Mesodermal cell (in vitro differentiated cells): ENCODE data around the gene SFRP5.
A peak's percentile ranks its signal among the peaks of the same experiment; 100 is the strongest.

Source experiments
- H3K27ac ChIP-seq: 2 replicates; pipeline ENCODE4 v1.7.0; 2013; ENCODE audit warnings: mild to moderate bottlenecking, low read depth, low read length, moderate library complexity; ENCODE audit not compliant: severe bottlenecking
- H3K36me3 ChIP-seq: 2 replicates; pipeline ENCODE4 v1.7.1; 2013; ENCODE audit warnings: mild to moderate bottlenecking, low read length, moderate library complexity; ENCODE audit not compliant: control insufficient read depth, insufficient read depth
- H3K4me1 ChIP-seq: one replicate; pipeline ENCODE4 v1.7.1; 2013; ENCODE audit warnings: mild to moderate bottlenecking, low read length; ENCODE audit not compliant: insufficient read depth, control insufficient read depth, poor library complexity, severe bottlenecking
- H3K4me3 ChIP-seq: 2 replicates; pipeline ENCODE4 v1.7.0; 2013; ENCODE audit warnings: low read length, control low read depth, mild to moderate bottlenecking; ENCODE audit not compliant: insufficient read depth, poor library complexity, severe bottlenecking; ENCODE audit errors: extremely low read depth
- H3K9me3 ChIP-seq: 2 replicates; pipeline ENCODE4 v1.7.1; 2013; ENCODE audit warnings: mild to moderate bottlenecking, low read length, moderate library complexity; ENCODE audit not compliant: control insufficient read depth
- WGBS, 2 experiments: methylation state at CpG; one replicate each; pipeline ENCODE4 v1.1.5; 2013; ENCODE audit warnings: missing lambda C conversion rate in 2 of 2; ENCODE audit not compliant: insufficient coverage in 2 of 2; 5-methylcytosine and 5-hydroxymethylcytosine counted together

The SFRP5 gene

DNA sequence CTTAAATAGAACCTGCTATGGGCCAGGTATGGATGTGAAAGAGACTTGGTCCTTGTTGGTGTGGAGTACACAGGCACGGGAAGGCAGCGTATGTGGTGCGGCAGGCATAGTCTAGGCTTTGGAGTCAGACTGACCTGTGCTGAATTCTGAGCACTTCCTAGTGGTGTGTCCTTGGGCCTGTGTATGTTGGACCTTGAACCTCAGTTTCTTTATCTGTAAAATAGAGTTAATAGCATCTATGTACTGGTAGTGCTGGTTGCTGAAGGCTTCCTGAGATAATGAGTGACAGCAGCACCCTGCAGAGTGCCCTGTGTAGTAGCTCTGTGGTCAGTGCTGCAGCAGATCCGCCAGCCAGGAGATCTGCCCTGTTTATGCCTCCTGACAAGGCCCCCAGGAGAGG lies 5.3 kb upstream of the SFRP5 start:
- Histone ChIP-seq H3K9me3 (no peaks in the 10 kb centered on the region), H3K4me3 (no peak overlapping the region), H3K4me1 (peaks cover 11% of the 10 kb centered on the region), H3K36me3 (no peaks in the 10 kb centered on the region), H3K27ac (no peak overlapping the region)
- WGBS, 2 experiments: 74 to 96% methylated on average over 3 of the region's 4 CpGs

DNA sequence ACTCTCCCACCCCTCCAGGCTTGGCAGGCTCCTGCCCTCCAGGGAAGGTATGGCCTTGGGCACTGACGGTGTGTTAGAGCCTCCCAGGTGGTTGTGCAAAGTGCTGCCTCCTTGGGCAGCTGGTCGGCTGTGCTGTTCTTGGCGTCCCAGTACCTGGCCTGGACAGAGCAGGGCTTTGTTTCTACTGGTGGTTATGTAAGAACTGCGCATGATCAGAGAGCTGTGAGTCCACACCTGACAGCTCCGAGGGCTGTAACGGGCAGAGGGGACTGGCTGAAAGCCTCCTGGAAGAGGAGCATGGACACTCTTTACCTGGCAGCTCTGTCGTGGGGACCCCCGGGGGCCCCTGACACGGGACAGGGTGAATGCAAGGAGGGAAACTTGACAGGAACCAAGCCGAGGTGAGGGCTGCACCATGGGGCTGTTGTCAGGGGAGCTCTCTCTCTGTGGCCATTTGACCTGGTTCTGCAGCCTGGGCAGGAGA lies 3.1 kb upstream of the SFRP5 start:
- Histone ChIP-seq H3K4me1 (peaks cover 5% of the 10 kb centered on the region), H3K27ac (no peak overlapping the region), H3K36me3 (no peaks in the 10 kb centered on the region), H3K9me3 (no peaks in the 10 kb centered on the region), H3K4me3 (no peak overlapping the region)
- 79 to 90% methylated on average over 9 to 10 of the region's 10 CpGs for WGBS, 2 experiments

DNA sequence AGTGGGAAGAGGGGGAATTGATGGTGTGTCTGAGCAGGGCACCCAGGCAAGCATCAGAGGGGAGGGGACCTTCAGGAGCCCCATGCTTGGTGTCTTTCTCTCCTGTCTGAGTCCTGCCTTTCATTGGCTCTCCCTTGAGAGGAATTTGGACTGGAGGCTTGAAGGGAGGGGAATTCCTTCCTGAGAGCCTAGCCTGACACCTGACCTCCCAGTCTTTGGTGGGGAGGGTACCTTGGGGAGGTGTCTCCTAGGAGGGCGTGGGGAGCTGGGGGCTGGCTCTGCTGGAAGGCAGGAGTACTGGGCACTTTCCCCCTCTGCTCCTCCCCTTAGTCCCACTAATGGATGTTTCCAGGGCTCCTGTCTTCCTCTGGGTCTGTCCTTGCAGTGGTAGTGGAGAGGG lies 1.3 kb upstream of the SFRP5 start:
- H3K4me1 ChIP-seq: peaks cover 5% of the 10 kb centered on the region
- H3K9me3 ChIP-seq: no peaks in the 10 kb centered on the region
- H3K36me3 ChIP-seq: no peaks in the 10 kb centered on the region
- WGBS, 2 experiments: no CpG with 5 or more reads among the region's 1 CpG
- no peak overlapping the region for H3K27ac ChIP-seq
- H3K4me3 ChIP-seq: no peak overlapping the region

DNA sequence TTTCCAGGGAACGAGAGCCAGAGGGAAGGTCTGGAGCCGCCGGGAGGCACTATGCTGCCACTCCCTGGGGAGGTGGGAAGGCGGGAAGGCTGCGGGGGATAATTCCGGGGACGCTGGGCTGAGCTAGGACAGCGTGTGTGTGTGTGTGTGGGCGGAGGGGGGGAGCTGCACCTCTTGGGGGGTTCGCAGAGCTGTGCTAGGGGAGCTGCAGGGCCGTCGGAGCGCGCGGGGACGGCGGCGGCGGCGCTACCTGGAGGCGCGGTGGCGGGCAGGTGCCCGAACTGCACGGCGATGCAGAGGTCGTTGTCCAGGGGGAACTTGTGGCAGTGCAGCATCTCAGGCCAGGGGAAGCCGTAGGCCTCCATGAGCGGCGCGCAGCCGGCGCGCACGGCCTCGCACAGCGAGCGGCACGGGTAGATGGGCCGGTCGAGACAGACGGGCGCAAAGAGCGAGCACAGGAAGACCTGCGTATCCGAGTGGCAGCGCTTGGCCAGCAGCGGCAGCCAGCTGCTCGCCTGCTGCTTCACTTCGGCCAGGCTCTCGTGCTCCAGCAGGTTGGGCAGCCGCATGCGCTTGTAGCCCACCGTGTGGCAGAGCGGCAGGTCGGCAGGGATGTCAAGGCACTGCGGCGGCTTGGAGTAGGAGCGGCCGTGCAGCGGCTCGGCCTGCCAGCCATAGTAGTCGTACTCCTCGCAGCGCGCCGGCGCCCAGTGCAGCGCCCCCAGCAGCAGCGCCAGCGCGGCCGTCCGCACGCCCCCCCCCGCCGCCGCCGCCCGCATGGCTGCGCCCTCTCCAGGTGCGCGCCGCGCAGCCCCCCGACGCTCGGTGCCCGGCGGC lies 526 bp downstream of the SFRP5 start:
- Histone ChIP-seq H3K27ac (no peak overlapping the region), H3K4me3 (peak overlapping the region; percentile 23), H3K9me3 (no peaks in the 10 kb centered on the region), H3K36me3 (peaks cover 6% of the 10 kb centered on the region), H3K4me1 (peaks cover 5% of the 10 kb centered on the region)
- WGBS, 2 experiments: 0 to 1% methylated on average over 67 to 84 of the region's 90 CpGs

DNA sequence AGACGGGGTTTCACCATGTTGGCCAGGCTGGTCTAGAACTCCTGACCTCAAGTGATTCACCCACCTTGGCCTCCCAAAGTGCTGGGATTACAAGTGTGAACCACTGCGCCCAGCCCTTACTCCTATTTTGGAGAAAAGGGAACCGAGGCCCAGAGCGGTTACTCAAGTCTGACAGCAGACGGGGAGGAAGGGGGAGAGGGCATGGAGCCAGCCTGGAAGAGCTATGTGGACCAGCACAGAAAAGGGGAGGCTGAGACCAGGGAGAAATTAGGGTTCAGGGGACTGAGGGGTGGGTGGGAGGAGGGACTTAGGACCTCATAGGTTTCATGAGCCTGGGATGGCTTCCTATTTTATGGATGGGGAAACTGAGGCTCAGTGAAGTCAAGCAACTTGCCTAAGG lies 1.5 kb downstream of the SFRP5 start:
- H3K9me3 ChIP-seq: no peaks in the 10 kb centered on the region
- H3K4me1 ChIP-seq: peaks cover 5% of the 10 kb centered on the region
- H3K4me3 ChIP-seq: no peak overlapping the region
- no peak overlapping the region for H3K27ac ChIP-seq
- WGBS, 2 experiments: 82 to 91% methylated on average over 4 to 5 of the region's 5 CpGs
- H3K36me3 ChIP-seq: peaks cover 6% of the 10 kb centered on the region

DNA sequence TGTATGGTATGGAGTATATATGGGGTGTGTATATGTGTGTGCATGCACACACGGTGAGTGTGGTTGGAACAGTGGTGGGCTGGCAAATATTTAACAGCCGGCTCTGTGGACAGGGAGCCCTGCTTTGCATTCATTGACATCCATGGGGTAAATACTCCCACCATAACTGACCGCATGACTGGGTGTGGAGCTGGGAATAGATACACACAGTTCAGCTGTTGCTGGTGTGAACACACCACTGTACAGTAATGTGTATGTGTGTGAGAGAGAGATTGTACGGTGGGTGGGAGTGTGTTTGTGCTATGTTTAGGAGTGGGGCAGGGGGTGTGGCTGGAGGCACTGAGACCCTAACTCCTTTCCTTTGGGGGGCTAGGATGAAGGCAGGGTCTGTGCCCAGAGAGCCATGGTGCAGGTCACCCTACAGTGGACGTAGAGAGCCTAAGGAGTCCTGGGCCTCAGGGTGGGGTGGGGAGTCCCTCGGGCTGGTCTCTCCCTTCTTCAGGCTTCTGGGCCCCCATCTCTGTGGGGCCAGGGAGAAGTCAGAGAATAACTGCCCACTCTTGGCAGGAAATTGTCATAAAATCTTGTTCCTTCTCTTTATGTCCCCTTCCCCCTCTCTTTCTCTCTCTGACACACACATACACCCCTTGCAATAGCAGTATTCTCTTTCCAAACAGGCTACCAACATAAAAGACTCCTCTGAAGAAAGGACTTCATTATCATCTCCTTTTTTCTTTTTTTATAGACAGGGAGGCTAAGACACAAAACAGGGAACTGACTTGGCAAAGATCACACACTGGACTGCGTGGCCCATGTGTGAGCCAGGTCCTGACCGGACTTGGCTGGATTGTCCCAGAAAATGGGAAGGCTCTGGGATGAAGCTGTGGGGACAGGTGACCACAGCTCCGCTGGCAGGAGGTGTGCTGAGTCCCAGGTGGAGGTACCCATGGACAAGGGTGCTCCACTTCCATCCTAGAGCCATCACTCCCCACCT lies 3.2 kb downstream of the SFRP5 start:
- H3K9me3 ChIP-seq: no peaks in the 10 kb centered on the region
- H3K4me1 ChIP-seq: peaks cover 5% of the 10 kb centered on the region
- peaks cover 6% of the 10 kb centered on the region for H3K36me3 ChIP-seq
- H3K4me3 ChIP-seq: no peak overlapping the region
- H3K27ac ChIP-seq: no peak overlapping the region
- WGBS, 2 experiments: 87 to 98% methylated on average over 6 to 7 of the region's 9 CpGs

DNA sequence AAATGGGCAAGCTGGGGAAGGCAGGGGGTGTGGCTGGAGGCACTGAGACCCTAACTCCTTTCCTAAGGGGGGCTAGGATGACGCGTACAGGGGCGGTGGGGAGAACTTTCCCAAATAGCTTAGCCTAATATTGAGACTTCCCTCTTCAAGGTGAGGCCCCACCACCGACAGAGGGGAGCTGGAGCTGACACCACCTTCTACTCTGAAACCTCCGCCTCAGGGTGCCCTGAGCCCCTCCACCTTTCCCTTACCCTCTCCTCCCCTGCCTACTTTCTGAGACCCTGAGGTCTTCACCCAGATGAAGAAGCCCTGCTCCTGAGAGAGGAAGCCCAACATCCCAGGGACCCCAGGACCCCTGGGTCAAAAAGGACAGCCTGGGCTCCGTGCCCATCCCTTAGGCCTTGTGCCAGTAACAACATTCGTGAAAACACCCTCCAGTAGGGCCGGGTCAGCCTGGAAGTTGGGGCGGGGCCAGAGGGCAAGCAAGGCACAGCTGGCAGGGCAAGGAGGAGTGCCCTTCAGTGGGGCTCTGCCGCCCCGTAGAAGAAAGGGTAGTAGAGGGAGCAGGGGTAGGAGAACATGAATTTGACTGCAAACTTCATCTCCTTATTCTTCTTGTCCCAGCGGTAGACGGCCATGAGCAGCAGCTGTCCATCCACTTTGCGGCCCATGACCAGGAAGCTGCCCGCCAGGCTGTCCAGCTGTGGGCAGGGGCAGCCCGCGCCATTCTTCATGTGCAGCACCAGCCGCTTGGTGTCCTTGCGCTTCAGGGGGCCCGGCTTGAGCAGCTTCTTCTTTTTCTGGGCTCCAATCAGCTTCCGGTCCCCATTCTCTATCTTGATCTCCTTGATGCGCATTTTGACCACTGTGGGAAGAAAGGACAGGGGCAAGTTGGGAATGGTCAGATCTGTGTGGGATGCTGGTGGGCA lies 4.5 kb downstream of the SFRP5 start:
- peaks cover 6% of the 10 kb centered on the region for H3K36me3 ChIP-seq
- WGBS, 2 experiments: 89 to 95% methylated on average over 16 to 19 of the region's 22 CpGs
- H3K4me3 ChIP-seq: no peak overlapping the region
- H3K27ac ChIP-seq: no peak overlapping the region
- peaks cover 14% of the 10 kb centered on the region for H3K4me1 ChIP-seq
- H3K9me3 ChIP-seq: no peaks in the 10 kb centered on the region

DNA sequence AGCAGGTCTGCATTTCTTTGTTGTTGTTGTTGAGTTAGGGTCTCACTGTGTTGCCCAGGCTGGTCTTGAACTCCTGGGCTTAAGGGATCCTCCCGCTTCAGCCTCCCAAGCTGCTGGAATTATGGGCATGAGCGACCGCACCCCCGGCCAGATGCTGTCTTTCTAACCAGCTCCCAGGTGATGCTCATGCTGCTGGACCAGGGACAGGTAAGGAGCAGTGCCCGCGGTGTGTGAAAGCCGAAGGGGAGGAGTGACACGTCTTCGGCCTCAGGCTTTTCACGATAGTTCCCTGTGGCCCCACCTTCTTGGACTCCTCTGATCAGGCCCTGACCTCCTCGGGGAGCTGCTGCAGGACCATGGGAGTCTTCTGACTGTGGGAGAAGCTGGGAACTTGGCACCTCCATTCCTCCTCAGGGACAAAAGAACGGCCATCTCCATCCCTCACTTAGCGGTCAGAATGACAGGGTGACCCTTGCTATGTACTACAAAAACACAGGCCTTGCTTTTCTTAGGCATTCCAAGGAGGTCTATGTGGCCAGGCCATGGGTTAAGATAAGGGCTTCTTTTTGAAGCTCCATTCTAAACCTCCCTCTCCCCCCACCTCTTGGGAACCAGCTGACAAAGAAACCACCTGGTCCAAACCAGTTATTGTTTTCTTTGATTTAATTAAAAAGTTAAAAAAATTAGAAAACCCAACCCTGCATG lies 5.5 kb downstream of the SFRP5 start:
- Histone ChIP-seq H3K36me3 (peaks cover 13% of the 10 kb centered on the region), H3K4me3 (no peak overlapping the region), H3K9me3 (no peaks in the 10 kb centered on the region), H3K27ac (no peak overlapping the region), H3K4me1 (peaks cover 15% of the 10 kb centered on the region)
- WGBS, 2 experiments: 94 to 95% methylated on average over 11 of the region's 13 CpGs

DNA sequence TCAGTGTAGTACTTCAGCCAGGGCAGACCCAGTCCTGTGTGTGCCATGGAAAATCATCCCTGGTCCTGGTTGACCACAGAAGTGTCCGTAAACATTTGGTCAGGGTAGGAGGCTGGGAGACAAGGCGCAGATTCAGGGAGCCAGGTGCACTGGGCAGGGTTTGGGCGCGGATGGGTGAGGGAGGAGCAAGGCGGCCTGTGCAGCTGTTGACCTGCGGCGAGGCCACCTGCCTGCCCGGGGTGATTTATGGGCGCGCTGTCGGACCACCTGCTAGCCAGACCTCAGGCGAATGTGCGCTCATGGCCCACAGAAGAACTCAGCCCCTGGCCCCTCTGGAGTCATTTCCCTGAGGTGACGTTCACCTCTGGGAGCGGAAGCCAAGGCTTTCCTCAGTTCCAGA lies 6.6 kb downstream of the SFRP5 start:
- WGBS, 2 experiments: 93 to 97% methylated on average over 15 of the region's 15 CpGs
- Histone ChIP-seq H3K36me3 (peaks cover 23% of the 10 kb centered on the region), H3K4me3 (no peak overlapping the region), H3K4me1 (peaks cover 10% of the 10 kb centered on the region), H3K27ac (no peak overlapping the region), H3K9me3 (no peaks in the 10 kb centered on the region)
